GM18526 (cell line): Measurements from ENCODE around the gene SLF1.

Source experiments
- POLR2A ChIP-seq: IDR thresholded peaks from 3 replicates; pipeline ENCODE4 v1.6.1; 2011; ENCODE audit not compliant: insufficient read length; ENCODE audit errors: extremely low read depth

Gene SLF1

DNA sequence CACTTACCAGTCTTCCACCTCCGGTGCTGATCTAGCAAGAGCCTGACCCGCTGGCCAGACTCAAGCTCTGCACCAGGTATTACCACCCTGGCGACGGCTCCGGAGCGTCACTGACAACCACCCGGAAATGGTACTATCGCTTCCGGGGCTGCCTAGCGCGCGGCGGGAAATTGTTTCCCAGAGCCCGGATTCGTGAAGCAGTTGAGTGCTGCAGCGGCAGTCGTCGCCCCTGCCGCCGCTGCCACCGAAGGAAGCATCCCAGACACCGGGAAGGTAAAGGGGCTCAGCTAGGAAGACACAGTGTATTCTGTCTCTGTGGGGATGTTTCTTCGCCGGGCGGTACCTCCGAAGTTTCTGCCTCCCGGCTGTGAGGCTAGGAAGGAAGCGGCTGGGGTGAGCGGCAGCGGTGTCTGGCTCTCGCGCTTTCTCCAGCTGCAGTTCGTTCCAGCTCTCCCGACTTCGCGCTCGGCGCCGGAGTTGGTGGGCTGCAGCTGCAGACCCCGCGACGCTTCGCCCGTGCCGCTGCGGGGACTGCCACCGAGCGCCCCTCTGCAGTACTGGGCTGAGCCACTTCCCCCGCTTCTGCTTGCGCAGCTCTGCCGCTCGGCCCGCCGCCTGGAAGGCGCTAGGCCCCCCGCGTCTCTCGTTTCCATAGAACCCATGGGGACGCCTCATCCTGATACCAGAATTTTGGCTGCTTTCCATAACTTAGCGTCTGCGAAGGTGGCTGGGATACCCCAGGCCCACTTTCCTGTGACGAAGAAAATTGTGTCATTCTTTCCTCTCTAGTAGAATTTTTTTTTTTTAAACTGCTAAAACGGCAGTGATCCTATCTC is at the start of gene SLF1, which contains the start of gene KIAA0825:
TSS of gene SLF1 (plus strand) at position 177 of the 836 bp plus-strand sequence. CDS start 10,142 bp downstream, outside the sequence.
TSS of gene KIAA0825 (minus strand) at position 112 of the 836 bp plus-strand sequence. CDS start 81,478 bp downstream, outside the sequence.
- peak; percentile 67 for TF ChIP-seq POLR2A

DNA sequence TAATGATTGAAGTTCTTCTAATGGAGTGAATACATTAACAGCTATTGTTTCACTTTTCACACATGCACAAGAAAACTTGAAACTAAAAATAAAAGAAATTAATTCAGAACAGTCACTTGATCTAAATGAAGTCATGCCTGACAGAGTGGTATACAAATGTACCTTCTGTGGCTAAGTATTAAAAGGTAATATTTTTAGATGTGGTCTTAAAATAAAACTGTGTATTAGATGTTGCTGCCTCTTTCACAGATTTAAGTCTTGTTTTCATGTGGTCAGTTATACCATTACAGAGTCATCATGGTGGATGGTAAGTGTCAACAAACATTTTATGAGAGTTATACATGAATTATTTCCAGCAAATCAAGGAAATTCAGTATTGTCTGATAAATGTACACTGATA is 47.1 kb upstream of the SLF1 start:
- TF ChIP-seq POLR2A: no peak

DNA sequence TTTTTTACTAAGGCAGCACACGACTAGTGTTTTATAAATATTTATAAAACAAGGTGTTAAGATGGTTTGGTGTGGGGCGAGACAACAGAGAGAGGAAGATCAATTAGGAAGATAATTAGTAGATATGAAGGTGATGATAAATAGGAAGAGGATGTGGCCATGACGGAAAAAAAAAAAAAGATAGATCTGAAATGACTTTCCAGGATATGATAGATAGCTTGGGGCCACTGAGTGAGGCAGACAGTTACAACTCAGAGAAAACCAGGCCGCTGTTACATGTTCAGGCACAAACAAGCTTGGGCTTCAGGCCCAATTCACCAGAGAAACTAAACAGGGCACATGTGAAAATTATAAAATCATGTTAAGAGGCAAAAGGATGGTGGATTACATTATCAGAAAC is 43.3 kb upstream of the SLF1 start:
- TF ChIP-seq POLR2A: no peak

- no peak for TF ChIP-seq POLR2A
These were observed 40.8 kb upstream of the SLF1 start for GRCh38 chr5:94577466-94578245.

GRCh38 chr5:94595281-94595840 is 23.1 kb upstream of the SLF1 start:
- TF ChIP-seq POLR2A: no peak

DNA sequence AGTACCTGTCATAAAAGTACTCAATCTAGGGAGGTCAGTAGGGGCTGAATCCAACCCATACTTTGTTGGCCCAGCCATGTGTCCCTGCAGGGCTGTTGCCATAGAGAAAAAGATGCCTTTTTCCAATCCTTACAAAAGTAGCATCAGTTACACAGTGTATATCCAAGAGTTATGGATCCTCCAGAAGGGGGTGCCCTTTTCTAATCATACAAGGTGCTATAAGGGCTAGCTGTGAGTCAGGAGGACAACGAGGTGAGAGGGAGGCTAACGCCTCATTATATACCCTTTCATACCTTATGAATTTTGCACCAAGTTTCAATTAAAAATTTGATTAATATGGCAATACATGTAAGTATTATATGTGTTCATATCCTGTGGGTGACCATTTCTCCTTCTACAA is 4.9 kb upstream of the SLF1 start:
- no peak for TF ChIP-seq POLR2A

DNA sequence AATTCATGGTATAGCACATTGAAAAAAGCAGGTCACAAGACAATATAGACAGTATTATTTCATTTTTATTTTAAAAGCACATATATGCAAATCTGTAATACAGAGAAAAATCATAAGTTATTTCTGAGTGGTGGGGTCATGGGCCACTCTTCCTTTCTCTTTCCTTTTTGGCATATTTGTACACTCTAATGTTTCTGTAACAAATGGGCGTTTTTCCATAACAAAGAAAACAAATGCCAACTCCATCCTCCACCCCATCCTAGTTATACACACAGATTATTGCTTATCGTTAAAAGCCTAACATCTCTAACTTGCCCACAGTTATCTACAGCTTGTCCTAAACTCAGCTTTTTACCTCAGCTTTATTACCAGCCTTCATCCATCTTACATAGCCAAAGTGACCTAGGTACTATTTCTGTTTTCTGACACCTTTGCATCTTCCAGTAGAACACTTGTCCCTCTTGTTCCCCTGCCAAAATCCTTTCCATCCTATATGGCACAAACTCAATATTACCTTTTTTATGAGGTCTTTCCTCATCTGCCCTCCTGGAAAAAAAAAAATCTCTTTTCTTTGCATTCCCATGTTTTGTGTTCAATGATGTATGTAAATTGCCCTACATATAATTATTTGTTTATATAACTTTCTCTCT is 4.2 kb upstream of the SLF1 start:
- no peak for TF ChIP-seq POLR2A

DNA sequence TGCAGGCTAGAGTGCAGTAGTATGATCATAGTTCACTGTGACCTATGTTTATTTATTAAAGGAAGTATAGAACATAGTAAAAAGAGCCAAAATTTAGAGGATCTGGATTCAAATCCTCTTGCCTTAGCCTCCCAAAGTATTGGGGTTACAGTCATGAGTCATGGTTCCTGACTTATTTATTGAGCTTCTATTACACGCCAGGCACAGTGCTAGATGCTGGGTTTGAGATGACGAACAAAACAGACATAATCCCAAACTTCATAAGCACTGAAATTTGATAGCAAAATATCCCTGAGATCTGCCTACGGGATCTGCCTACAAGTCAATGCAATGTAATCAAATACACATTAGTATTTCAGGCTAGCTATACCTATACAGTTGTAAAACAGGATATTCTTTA is 2.6 kb upstream of the SLF1 start:
- no peak for TF ChIP-seq POLR2A

GRCh38 chr5:94618029-94618492 is 408 bp upstream of the SLF1 start:
- TF ChIP-seq POLR2A: no peak

DNA sequence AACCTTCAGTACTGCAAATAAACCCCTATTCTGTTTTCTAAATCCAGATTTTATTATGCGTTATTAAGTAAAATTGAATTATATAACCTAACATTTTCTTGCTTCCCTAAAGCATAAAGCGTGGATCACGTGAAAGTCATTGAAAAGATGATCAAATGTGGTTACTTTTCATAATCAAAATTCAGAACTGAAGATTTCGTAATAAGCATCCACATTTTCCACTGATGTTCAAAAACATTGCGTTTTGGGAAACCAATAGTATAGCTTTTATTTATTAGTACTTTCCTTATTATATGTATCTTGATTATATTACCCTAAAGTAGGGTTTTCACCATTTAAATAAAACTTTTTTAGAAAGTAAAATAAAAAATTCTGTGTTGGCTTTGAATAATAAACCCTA is 1.8 kb downstream of the SLF1 start:
- TF ChIP-seq POLR2A: no peak

- TF ChIP-seq POLR2A: no peak
These were observed 3.3 kb downstream of the SLF1 start for GRCh38 chr5:94621763-94622162.

DNA sequence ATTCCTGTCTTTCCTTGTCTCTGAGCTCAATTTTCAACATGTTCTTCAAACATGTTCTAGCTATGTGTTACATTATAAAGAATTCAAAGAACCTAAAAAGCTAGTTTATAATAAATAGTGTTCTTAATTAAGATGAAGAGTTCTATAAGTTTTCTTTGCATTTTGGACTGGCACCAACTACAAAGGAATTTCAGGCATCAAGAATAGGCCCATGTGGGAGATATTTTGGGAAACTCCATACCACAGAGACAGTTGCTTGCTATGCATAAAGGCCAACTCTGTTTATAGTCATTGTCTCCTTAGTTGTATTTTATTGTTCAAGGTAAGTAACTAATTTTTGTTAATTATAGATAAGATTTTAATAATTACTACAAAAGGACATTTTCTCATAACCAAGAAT is 4.5 kb downstream of the SLF1 start:
- no peak for TF ChIP-seq POLR2A

- TF ChIP-seq POLR2A: no peak
These were observed 5.4 kb downstream of the SLF1 start for GRCh38 chr5:94623877-94624276.

DNA sequence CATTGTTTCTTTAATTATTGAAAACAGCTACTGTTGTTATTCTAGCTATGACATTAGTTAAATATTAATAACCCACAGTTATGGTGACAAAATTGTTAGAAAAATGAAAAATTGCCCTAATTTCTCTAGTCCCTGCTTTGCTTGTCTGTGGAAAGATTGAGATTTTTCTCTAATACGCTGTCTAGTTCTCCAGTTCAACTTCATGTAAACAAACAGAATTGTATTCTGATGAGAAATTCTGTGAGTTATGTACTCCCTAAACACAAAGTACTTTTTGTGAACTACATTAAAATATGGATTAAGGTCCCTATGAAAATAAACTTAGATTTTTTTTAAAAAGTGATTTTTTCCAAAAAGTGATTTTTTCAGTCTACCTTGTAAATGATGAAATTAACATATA is 8.7 kb downstream of the SLF1 start:
- no peak for TF ChIP-seq POLR2A

DNA sequence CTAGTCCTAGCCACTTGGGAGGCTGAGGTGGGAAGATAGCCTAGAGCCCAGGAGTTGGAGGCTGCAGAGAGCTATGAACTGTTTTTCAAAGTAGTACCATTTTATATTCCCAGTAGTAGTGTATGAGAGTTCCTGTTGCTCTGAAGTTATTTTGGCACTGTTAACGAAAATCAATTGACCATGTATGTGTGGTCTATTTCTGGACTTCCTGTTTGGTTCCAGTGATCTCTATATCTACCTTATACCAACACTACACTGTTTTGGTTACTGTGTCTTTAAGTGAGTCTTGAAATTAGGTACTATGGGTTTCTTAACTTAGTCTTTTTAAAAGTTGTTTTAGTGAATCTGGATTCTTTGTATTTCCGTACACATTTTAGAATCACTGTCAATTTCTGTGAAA is 13.6 kb downstream of the SLF1 start:
- TF ChIP-seq POLR2A: no peak
